K562 (cell line): ENCODE measurements around the gene TSTD1.
A peak's percentile ranks its signal among the peaks of the same experiment; 100 is the strongest.

Experiments
- COPS2 ChIP-seq: fragments of 450-650 bp; conservative IDR thresholded peaks from 2 replicates; pipeline ENCODE4 v1.6.1; 2016; ENCODE audit warnings: mild to moderate bottlenecking, moderate library complexity
- HDAC2 ChIP-seq: fragments of 450-650 bp; IDR thresholded peaks from 2 replicates; pipeline ENCODE4 v1.6.1; 2016; ENCODE audit warnings: mild to moderate bottlenecking
- HDGF ChIP-seq: fragments of 450-650 bp; IDR thresholded peaks from 2 replicates; pipeline ENCODE4 v1.6.1; 2016
- NFE2 ChIP-seq: IDR thresholded peaks from 2 replicates; pipeline ENCODE4 v1.6.1; 2014; ENCODE audit warnings: antibody characterized with exemption, low read depth
- NR2C2 ChIP-seq, 2 experiments: fragments of 200-800 bp in 1 of 2; sonication (Bioruptor generic) in 1 of 2; sonication (generic) in 1 of 2; formaldehyde crosslinking in 1 of 2; IDR thresholded peaks; 2 replicates each; pipeline versions ENCODE4 v1.6.1 to v1.8.0; 2016 to 2022; ENCODE audit warnings: mild to moderate bottlenecking in 1 of 2, missing compliant biosample characterization in 1 of 2, missing genetic modification characterization in 1 of 2, missing genetic modification reagents in 1 of 2
- POLR2A ChIP-seq: fragments of 450-650 bp; conservative IDR thresholded peaks from 2 replicates; pipeline ENCODE4 v1.6.1; 2016
- ZNF140 ChIP-seq: fragments of 250-450 bp; sonication (Bioruptor Pico); IDR thresholded peaks from 2 replicates; pipeline ENCODE4 v1.8.0; 2021; ENCODE audit warnings: moderate library complexity, mild to moderate bottlenecking, inconsistent platforms
- ZNF239 ChIP-seq: fragments of 250-450 bp; sonication (Bioruptor Pico); IDR thresholded peaks from 2 replicates; pipeline ENCODE4 v1.4.0; 2020; ENCODE audit warnings: mild to moderate bottlenecking
- TF ChIP-seq, protein P1 (sequence below), 3 experiments: IDR thresholded peaks in 2 of 3; conservative IDR thresholded peaks in 1 of 3; 2 replicates each; pipeline ENCODE4 v1.5.1; 2011 to 2012; ENCODE audit warnings: low read length in 3 of 3, mild to moderate bottlenecking in 3 of 3, control low read depth in 2 of 3, improper control_type of control experiment in 1 of 3, inconsistent platforms in 1 of 3, low read depth in 1 of 3, mixed read lengths in 1 of 3, moderate library complexity in 1 of 3; ENCODE audit not compliant: insufficient read depth in 2 of 3
- TF ChIP-seq, protein P2 (sequence below): fragments of 250-450 bp; sonication (Bioruptor Pico); IDR thresholded peaks from 2 replicates; pipeline ENCODE4 v1.4.0; 2020; ENCODE audit warnings: mild to moderate bottlenecking, moderate library complexity

DNA sequence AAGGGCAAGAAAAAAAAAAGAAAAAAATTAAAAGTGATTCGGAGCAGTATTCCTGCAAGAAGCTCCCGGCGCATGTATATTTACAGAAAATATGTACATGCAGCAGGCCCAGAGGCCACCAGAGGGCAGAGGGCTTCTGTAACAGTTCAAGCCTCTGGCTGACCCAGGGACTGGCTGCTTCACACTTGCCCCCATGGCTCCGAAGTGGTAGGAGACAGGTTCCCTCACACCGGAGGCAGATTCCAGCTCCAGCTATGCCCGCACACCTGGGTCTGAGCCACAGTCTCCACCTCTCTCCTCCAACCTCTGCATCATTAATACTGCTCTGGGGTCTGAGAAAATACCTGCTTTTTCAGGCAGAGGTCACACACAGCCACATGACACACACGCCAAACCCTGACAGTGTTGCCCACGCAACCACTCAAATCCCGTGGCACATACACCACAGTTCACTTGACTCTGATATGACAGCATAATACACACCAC lies 33.2 kb upstream of the TSTD1 start:
- TF ChIP-seq, protein P1, sequence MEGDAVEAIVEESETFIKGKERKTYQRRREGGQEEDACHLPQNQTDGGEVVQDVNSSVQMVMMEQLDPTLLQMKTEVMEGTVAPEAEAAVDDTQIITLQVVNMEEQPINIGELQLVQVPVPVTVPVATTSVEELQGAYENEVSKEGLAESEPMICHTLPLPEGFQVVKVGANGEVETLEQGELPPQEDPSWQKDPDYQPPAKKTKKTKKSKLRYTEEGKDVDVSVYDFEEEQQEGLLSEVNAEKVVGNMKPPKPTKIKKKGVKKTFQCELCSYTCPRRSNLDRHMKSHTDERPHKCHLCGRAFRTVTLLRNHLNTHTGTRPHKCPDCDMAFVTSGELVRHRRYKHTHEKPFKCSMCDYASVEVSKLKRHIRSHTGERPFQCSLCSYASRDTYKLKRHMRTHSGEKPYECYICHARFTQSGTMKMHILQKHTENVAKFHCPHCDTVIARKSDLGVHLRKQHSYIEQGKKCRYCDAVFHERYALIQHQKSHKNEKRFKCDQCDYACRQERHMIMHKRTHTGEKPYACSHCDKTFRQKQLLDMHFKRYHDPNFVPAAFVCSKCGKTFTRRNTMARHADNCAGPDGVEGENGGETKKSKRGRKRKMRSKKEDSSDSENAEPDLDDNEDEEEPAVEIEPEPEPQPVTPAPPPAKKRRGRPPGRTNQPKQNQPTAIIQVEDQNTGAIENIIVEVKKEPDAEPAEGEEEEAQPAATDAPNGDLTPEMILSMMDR (IDR thresholded peaks at IDR 0.05 in 2 of 3, conservative IDR thresholded peaks at IDR 0.05 in 1 of 3; ENCODE audit: insufficient read depth in 2 of 3, low read depth in 1 of 3, low read length in 3 of 3): peak; percentile 86 to 91 (median 90)
- TF ChIP-seq, protein P2, sequence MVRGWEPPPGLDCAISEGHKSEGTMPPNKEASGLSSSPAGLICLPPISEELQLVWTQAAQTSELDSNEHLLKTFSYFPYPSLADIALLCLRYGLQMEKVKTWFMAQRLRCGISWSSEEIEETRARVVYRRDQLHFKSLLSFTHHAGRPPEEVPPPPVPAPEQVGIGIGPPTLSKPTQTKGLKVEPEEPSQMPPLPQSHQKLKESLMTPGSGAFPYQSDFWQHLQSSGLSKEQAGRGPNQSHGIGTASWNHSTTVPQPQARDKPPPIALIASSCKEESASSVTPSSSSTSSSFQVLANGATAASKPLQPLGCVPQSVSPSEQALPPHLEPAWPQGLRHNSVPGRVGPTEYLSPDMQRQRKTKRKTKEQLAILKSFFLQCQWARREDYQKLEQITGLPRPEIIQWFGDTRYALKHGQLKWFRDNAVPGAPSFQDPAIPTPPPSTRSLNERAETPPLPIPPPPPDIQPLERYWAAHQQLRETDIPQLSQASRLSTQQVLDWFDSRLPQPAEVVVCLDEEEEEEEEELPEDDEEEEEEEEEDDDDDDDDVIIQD (CRISPR knock-in tag): no peak
- TF ChIP-seq ZNF239 (CRISPR knock-in tag) (no peak), POLR2A (no peak), HDGF (no peak), NFE2 (no peak), NR2C2 (CRISPR knock-in tag; IDR thresholded peaks at IDR 0.05) (no peak), NR2C2 (tag; IDR thresholded peaks at IDR 0.05) (0 out of 2 replicates have a peak, but pooled peaks have one; percentile 24), HDAC2 (no peak), ZNF140 (no peak), COPS2 (no peak)
